Measurements from ENCODE around the gene DOCK8.

The DOCK8 gene

DNA sequence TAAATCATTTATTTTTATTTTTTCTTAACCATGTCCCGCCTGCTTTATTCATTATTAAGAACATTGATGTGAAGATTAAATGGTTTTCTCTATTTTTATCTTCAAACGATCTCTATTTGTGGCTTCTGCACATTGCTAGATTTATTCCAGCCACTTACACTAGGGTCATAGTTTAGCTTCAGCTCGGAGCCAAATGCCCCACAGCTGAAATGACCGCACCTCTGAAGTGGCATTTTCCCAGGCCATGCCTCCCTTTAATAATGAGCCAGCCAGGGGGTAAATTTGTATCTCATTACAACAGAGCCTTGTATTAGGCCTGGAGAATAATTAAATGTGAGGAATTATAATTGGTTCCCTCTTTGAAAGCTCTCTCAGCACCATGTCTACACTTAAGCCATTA, 89.4 kb downstream of the DOCK8 start:
- no peak for FAIRE-seq
- DNase-seq (ENCODE audit: insufficient read length, low spot score) = no peak

DNA sequence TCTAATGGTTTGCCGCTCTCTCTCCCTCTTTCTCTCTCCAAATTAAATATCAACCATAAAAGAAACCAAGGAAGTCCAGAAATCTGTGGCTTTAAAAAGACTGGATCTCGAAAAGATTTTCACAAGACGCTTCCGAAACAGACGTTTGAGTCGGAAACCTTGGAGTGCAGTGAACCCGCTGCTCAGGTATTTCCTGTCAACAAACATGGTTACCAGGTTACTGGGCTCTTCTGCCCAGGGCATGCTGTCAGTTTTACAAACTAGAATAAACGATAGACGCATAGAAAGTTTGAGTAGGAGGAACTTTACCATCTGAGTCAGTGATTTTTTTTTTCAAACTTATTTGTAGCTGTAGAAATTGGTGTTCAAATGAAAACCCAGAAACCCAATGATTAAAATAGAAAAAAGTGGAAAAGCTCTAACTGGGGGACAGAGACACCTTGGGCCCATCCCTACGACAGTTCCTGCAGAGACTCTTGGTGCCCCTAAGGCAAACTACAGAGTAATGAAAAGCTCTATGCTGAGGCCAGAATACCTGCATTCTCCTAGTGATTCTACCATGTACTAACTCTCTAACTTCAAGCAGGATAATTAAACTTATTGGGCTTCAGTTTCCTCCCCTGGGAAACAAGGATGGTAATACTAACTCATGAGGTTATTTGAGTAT, 90.0 kb downstream of the DOCK8 start:
- DNase-seq (ENCODE audit: insufficient read length, low spot score) = no peak
- no peak for FAIRE-seq

DNA sequence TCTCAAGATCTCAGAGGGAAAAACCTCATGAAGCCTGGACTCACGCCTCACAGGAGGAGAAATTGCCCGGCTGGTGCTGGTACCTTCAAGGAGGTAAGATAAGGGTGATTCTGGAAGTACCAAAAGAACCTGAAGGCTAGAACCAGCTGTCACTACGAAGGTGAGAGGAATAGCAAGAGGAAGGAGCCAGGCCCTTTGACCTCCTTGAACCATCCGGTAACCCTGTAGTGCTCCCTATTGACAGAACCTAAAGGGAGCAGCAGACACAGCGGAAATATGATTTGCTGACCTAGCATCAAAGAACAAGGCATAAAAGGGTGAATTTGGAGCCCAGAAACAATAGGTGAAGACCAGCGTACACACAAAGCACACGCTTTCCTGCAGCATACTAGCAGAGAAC, 92.2 kb downstream of the DOCK8 start:
- FAIRE-seq = no peak
- DNase-seq (ENCODE audit: insufficient read length, low spot score) = no peak

DNA sequence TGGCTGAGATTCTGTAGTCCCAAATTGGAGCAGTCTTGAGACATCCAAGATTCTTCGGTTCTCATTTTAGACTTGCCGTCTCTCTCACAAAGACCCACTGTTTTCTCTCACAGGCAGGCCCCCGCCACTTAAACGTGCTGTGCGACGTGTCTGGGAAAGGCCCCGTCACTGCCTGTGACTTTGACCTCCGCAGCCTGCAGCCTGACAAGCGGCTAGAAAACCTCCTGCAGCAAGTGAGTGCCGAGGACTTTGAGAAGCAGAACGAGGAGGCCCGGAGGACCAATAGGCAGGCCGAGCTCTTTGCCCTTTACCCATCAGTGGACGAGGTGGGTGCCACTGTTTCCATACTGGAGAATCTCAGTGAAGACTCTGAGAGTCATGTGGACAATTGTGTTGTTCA, 97.2 kb downstream of the DOCK8 start:
- FAIRE-seq (no peak), DNase-seq (ENCODE audit: insufficient read length, low spot score) (no peak)

DNA sequence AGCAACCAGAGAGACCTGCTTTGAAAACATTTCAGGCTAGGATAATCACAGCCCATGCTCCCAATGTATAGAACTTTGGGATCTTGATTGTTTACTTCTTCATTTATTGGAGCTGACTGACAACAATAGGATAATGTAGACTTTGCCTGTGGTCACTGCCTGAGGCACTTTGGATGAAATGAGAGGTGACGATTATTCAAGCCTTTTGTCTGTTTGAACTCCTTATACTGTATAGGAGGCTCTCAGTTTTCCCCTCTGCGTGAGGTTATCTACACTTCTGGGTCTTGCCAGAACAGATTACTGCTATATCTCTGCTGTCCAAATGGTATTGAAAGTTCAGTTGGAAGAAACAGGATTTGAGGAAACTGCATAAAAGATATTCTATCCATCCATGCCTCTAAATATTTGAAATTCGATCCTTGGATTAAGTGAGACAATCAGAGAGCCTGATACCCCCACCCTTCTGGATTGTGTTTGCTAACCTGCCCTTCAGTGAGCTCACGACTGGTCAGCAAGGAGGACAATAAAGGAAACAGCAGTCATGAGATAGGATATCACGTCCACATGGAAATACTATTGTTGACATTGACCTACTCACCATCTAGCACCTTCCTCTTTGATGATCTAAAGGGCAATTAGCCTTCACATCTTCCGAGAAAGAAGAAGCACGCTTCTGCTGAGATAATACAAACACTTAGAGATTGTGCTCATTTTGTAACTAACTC, 98.1 kb downstream of the DOCK8 start:
- no peak for FAIRE-seq
- DNase-seq (ENCODE audit: insufficient read length, low spot score) = no peak

DNA sequence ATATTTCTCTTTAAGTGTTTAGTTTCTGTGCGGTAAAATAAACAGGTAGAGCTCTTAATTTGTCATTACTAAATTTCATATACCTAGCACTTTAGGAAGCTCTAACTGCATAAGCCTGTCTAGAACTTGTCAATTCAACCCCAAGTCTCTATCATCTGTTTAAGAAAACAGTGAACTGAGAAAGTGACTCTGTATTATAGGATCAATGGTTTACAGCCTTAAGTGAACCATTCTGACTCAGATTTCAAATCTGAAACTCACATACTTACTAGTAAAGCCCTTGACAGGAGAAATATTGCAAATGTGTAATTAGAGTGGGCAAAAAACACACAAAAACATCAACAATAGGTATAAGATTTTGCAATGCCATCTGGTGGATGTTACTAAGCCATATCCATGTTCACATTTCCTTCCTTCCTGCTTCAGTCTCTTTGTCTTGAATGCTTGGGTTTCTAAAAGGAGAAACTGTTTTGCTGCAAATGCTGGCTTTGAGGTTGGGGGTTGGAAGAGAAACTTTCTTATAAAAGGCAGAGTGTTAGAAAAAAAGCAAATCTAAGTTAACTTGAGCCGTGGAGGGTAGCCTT, 101.8 kb downstream of the DOCK8 start:
- no peak for FAIRE-seq
- DNase-seq (ENCODE audit: insufficient read length, low spot score) = no peak

DNA sequence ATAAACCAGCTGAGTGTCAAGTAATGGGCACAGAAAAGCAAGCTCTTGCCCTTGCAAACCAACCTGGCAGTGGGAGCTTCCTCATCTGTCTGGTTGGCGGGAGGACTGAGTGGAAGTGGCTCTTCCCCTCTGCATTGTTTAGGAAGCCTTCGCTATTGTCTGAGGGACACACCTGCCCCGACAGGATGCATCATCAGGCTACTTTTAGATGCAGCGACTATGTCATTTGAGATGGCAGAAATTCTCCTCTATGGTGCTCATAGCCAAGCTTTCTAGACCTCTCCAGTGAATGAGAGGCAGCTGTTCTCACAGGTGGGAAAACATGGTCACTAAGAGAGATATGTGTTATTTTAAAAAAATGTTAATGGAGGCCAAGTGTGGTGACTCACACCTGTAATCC, 104.0 kb downstream of the DOCK8 start:
- FAIRE-seq (no peak), DNase-seq (ENCODE audit: insufficient read length, low spot score) (no peak)

DNA sequence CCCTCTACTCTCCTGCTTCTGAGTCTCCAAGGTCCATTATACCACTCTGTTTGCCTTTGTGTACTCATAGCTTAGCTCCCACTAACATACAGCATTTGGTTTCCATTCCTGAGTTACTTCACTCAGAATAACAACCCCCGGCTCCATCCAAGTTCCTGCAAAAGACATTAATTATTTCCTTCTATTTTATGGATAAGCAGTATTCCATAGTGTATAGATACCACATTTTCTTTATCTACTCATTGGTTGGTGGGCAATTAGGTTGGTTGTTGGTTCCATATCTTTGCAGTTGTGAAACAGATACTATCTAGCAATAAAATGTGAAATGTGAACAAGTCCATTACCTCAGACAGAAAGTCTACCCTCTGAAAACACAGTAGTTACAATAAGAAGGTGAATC, 110.3 kb downstream of the DOCK8 start:
- DNase-seq (ENCODE audit: insufficient read length, low spot score) (no peak), FAIRE-seq (no peak)

DNA sequence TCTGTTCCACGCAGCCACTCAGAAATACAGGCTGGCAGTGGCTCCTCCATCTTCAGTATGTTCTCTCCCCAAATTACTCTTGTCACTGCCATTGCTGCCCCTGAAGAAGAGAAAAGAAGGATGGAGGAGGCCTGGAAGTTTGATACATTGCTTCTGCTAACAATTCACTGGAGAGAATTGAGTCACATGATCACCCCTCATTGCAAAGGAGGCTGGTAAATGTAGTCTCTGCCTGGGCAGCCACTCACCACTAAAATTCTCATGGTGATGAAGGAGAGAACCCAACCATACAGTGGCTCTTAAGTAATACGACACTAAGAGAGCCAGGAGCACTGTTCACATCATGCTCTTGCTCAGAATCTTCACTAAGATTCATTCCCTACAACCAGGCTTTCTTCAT, 112.0 kb downstream of the DOCK8 start:
- no peak for DNase-seq (ENCODE audit: insufficient read length, low spot score)
- no peak for FAIRE-seq

DNA sequence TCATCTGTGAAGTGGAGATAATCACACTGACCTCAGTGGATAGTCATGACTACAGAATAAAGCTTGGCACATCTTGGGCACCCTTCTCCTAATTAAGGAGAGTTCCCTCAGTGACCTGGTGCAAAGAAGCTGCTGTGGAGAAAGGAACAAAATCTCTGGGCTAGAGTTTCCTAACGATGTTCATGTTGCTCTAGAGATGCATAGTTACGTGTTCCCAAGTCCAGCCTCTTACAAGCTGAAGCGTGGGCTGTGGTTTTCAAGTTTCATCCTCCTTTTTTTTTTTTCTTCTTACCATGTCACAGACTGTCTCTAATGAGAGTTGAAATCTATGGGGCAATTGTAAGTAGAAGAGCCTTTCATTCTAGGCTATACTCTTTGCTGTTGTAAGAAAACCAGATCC, 113.8 kb downstream of the DOCK8 start:
- no peak for FAIRE-seq
- DNase-seq (ENCODE audit: insufficient read length, low spot score) = no peak

DNA sequence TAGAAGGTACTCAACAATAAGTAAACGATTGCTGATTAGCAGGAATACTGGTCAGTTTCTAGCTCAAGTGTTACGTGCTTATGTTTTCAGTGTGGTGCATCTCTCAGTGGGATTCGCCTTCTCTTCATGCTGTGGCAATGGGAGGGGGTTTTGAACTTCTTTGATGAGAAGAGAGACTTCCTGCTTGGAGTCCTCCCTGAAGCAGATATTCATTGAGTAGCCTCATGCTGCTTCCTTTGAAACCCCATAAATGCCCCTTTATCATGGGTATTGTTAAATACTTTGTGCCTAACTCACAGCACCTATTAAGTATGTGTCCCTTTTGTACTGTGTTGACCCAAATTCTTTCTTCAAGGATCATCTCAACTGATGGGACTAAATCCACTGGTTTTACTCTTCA, 116.5 kb downstream of the DOCK8 start:
- FAIRE-seq = no peak
- no peak for DNase-seq (ENCODE audit: insufficient read length, low spot score)

DNA sequence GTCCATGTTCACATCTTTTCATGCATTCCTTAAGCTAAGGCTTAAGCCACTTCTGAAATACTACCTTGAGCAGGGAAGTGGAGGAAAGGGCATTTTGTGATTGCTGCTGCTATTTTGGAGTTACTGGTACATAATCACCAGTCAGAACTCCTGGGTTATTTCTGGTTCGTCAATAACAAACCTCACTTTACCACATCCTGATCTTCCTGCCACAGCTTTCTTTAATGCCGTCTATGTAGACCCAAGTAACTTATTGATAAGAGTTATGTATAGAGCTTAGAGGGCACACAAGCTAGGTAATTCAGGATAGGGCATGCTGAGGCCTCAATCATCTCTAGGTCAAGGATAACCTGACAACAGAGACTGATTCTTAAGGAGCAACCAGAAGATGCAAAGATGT, 120.7 kb downstream of the DOCK8 start:
- DNase-seq (ENCODE audit: insufficient read length, low spot score) (no peak), FAIRE-seq (no peak)

DNA sequence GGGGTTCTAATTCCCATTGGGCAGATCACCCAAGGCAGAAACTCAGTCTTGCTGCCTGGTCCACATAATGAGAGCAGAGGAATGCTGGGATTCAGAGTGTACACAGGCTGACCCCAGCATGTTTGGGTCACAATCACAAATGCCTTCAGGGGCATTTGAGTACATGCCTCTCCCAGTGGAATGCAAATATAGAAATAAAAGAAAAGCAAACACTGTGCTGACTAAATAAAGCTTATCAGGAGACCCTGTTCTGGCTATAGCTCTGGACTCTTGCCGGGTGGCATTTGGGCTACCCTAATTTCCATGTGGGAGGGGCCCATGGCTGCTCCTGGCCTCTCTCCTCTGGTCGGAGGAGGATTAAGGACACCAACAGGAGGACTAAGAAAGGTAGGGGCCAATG, 121.4 kb downstream of the DOCK8 start:
- FAIRE-seq (no peak), DNase-seq (ENCODE audit: insufficient read length, low spot score) (no peak)

DNA sequence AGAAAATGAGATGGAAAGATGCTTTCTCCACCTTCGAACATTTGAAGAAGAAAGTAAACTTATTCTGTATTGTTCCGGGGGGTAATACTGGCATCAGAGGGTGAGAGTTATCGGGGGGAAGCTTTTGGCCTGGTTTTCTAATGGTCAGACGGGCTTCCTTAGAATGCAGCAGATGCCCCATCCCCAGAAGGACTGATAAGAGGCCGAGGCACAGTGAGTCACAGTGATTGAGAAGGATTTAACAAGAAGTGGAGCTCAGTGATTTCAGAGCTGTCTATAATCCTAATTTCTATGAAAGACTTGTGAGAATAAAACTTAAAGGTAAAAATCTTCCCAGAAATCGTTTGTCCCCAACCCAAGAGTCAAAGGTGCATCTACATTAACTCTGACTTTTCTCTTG, 123.9 kb downstream of the DOCK8 start:
- DNase-seq (ENCODE audit: insufficient read length, low spot score) (no peak), FAIRE-seq (no peak)

DNA sequence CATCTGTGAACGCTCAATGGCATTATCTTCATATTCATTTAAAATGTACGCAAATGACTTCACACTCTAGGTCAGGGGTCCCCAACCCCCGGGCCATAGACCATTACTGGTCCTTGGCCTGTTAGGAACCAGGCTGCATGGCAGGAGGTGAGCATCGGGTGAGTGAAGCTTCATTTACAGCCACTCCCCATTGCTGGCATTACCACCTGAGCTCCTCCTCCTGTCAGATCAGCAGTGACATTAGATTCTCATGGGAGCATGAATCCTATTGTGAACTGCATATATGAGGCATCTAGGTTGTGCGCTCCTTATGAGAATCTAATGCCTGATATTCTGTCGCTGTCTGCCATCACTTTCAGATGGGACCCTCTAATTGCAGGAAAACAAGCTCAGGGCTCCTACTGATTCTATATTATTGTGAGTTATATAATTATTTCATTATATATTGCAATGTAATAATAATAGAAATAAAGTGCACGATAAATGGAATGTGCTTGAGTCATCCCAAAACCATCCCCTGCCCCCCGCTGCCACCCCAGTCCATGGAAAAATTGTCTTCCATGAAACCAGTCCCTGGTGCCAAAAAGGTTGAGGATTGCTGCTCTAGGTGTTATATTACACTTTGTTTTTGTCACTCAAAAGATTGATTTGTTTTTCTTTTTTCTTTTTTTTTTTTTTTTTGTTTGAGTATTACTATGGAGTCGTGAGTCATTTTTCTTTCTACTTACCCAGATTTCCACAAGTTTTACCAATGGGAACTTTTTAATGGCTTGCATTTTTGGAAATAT, 127.2 kb downstream of the DOCK8 start:
- no peak for FAIRE-seq
- DNase-seq (ENCODE audit: insufficient read length, low spot score) = no peak

DNA sequence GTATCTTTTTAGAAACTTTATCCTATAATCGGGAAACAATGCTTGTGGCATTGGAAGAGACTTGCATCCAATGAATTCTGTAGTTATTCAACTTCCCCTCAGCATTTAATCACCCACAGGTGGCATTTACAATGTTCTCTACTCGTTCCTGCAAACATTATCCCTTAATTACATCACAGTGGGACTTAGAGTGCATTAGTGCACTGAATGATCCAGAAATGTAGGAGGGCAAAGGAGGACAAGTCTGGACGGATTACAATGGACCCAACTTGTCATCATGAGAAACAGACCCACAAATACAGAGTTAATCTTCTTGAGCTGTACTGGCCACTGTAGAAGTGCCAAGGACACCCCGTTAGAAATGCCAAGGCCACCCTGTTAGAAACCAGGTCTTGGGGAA, 129.1 kb downstream of the DOCK8 start:
- no peak for FAIRE-seq
- no peak for DNase-seq (ENCODE audit: insufficient read length, low spot score)

DNA sequence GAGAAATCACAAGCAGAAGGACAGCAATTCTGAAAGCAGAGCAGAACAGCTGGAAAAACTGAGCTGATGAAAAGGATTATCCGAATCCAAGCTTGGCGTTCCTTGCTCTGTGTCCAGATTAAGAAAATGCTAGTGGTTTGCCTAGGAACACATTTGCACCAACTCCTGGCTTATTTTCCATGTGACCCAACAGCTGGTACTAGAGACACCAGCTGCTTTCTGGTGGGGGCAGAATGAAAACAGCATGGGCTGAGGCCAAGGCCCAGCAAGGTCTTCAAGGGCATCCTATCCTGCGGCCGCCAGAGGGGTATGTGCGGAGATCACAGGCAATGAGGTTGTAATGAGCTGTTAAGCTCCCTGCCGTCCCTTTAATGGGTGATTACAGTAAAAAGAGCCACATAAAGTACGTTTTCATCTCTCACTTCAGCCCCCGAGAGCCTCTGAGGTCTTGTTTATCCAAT, 131.5 kb downstream of the DOCK8 start:
- no peak for FAIRE-seq

DNA sequence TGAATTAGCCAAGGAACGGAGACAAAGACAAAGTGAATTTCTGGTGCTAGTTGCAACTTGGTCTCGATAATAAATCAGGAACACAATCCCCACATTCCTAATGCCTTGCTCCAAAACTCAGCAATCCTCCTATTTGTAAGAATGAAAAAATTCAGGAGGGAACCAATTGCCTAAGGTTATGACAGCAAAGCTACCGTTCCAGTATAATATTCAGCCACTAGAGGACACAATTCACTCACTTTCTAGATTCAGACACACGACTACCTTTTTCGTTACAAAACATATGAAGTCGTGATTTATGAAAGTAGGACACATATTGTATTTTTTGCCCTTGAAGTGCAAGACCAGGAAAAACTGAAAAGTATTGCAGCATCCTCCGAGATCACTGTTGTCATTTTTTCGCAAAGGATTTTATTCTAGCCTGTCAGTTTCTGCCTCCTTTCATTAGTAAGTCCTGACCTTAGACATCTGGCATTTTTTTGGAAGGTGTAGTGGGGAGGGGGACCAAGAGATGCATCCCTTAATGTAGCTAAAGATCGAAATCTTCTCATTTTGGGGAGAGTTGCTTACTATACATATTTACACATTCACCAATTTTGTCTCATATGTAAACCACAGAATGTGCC, 133.1 kb downstream of the DOCK8 start:
- no peak for FAIRE-seq
- no peak for DNase-seq (ENCODE audit: insufficient read length, low spot score)

More for the DNA sequence above, 131.5 kb downstream of the DOCK8 start:
- no peak for DNase-seq (ENCODE audit: insufficient read length, low spot score)

DNA sequence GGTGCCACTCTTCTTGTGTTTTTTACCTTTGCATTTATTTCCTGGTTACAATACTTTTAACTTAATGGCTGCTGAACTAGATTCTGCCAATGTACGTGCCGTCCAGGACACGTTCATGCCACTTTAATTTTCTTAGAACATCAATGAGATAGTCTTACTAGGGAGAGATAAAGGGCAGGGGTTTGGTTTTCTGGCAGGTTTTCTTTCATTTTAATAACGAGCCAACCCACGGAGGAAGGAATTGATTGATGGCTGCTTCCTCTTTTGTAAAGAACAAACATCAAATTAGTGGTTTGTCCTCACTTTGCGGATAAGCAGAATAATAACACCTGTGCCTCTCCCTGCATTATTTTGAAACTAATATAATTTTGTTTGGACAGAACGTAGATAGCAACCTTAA, 135.7 kb downstream of the DOCK8 start:
- DNase-seq (ENCODE audit: insufficient read length, low spot score) (no peak), FAIRE-seq (no peak)

DNA sequence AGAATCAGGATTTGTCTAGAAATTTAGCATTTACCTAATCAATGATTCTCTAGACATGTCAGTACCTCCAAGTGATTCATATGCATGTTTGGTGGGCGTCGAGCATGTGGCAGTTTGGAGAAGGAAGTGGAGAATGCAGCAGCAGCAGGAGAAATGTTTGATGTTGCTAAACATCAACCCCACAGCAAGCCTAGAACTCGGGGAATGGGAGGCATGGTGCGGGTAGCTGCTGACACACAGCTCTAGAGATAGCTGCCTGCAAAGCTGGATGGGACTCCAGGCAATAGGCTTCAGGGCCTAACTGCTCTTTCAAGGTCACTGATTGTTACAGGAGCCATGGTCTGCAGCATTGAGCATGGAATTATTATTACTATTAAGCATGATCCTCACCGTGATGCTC, 137.3 kb downstream of the DOCK8 start:
- no peak for FAIRE-seq

DNA sequence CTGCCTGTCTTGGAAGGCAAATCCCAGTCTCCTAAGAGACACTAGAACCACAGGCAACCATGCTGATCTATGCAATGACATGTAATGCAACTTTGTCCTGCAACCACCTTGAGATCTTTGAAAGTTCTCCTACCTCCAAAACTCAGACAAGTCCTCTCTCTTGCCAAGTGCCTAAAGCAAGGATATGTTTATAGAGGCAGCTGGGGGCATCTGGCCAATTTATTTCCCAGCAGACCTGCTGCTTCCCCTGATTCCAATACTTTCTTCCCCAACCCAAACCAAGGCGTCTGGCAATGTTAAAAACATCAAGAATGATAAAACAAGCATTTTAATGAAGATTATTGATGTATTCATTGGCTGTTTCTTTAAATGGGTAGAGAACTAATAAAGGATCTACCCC, 138.4 kb downstream of the DOCK8 start:
- FAIRE-seq = no peak

More for the DNA sequence above, 137.3 kb downstream of the DOCK8 start:
- DNase-seq (ENCODE audit: insufficient read length, low spot score) = no peak

More for the DNA sequence above, 138.4 kb downstream of the DOCK8 start:
- no peak for DNase-seq (ENCODE audit: insufficient read length, low spot score)

Data from GM19239 (cell line).